Gastroesophageal sphincter (tissue), 3 donors: ENCODE results near the gene FRK.

Experiments used
- CTCF ChIP-seq, 4 experiments: fragments of 200-600 bp in 2 of 4; fragments of 450-650 bp in 2 of 4; sonication (generic) in 1 of 4; IDR thresholded peaks; one replicate each; pipeline ENCODE4 v1.5.1; 2017 to 2019; ENCODE audit warnings: antibody characterized with exemption in 4 of 4, mild to moderate bottlenecking in 2 of 4, moderate library complexity in 2 of 4
- POLR2A ChIP-seq, 2 donors: fragments of 450-650 bp; IDR thresholded peaks; one replicate each; pipeline ENCODE4 v1.6.1; 2017; ENCODE audit warnings: antibody characterized with exemption in 2 of 2, mild to moderate bottlenecking in 2 of 2, moderate library complexity in 1 of 2
- POLR2AphosphoS5 ChIP-seq: sonication (generic); formaldehyde crosslinking; IDR thresholded peaks from one replicate; pipeline ENCODE4 v1.6.1; 2017; ENCODE audit warnings: antibody characterized with exemption

GRCh38 chr6:116008470-116009243, 52.0 kb downstream of the FRK start:
- TF ChIP-seq POLR2A (IDR thresholded peaks at IDR 0.05) (no peak), CTCF (IDR thresholded peaks at IDR 0.05) (no peak), POLR2AphosphoS5 (no peak)
